ENCODE measurements around the gene AXIN2. TPM values are rescaled to one million over a fixed set of nuclear protein-coding genes. Genes with fewer than 3 reads are reported as not detected.

Gene AXIN2
- total RNA-seq, result 0.17 and 0.27 TPM in 2 replicates

GRCh38 chr17:65561452-65562205 lies at the start of gene AXIN2:
TSS of gene AXIN2 (minus strand) at chr17:65561648. CDS start at chr17:65558620, 3,028 bp downstream.
- CTCF ChIA-PET, result no interaction called here
- Mint-ChIP-seq H3K4me1 (peaks cover 12% of the 10 kb centered on the region), H3K27me3 (peaks cover 21% of the 10 kb centered on the region), H3K9me3 (no peaks in the 10 kb centered on the region), H3K4me3 (peak within 1 kb of the TSS; percentile 82), H3K36me3 (ENCODE audit: low read depth) (no peaks in the 10 kb centered on the region), H3K27ac (no peak within 1 kb of the TSS)
- ATAC-seq (ENCODE audit: low read depth) (peak; percentile 93), DNase-seq (peak; percentile 64)
- intact Hi-C loops (cut with micrococcal nuclease), result loop anchor here (2.0 kb wide), 2 partner anchors 631 to 741 kb away; partner anchors contain the start of genes CEP112 and PRKCA
- POLR2A ChIA-PET, result no interaction called here
- TF ChIP-seq CTCF (IDR thresholded peaks at IDR 0.05), result no peak

GRCh38 chr17:65609749-65610148 lies 48.3 kb upstream of the AXIN2 start:
- POLR2A ChIA-PET, result no interaction called here
- intact Hi-C loops (cut with micrococcal nuclease), result no loop called here
- CTCF ChIA-PET, result no interaction called here
- Mint-ChIP-seq H3K27me3 (no peaks in the 10 kb centered on the region), H3K4me3 (no peak overlapping the region), H3K27ac (no peak overlapping the region), H3K4me1 (no peaks in the 10 kb centered on the region), H3K36me3 (ENCODE audit: low read depth) (no peaks in the 10 kb centered on the region), H3K9me3 (no peaks in the 10 kb centered on the region)
- no peak for TF ChIP-seq CTCF (IDR thresholded peaks at IDR 0.05)
- no peak for DNase-seq
- no peak for ATAC-seq (ENCODE audit: low read depth)

GRCh38 chr17:65609286-65609685 lies 47.8 kb upstream of the AXIN2 start:
- Mint-ChIP-seq H3K36me3 (ENCODE audit: low read depth) (no peaks in the 10 kb centered on the region), H3K27ac (no peak overlapping the region), H3K4me1 (no peaks in the 10 kb centered on the region), H3K27me3 (no peaks in the 10 kb centered on the region), H3K9me3 (no peaks in the 10 kb centered on the region), H3K4me3 (no peak overlapping the region)
- no peak for TF ChIP-seq CTCF (IDR thresholded peaks at IDR 0.05)
- DNase-seq (no peak), ATAC-seq (ENCODE audit: low read depth) (no peak)
- intact Hi-C loops (cut with micrococcal nuclease), result no loop called here
- ChIA-PET CTCF (no interaction called here), POLR2A (no interaction called here)

GRCh38 chr17:65604070-65604469 lies 42.6 kb upstream of the AXIN2 start:
- ChIA-PET POLR2A (no interaction called here), CTCF (no interaction called here)
- no peak overlapping the region for H3K4me3 Mint-ChIP-seq
- no peaks in the 10 kb centered on the region for H3K36me3 Mint-ChIP-seq (ENCODE audit: low read depth)
- no peak for TF ChIP-seq CTCF (IDR thresholded peaks at IDR 0.05)
- ATAC-seq (ENCODE audit: low read depth) (no peak), DNase-seq (no peak)
- H3K27ac Mint-ChIP-seq, result no peak overlapping the region
- no peaks in the 10 kb centered on the region for H3K9me3 Mint-ChIP-seq
- H3K4me1 Mint-ChIP-seq, result no peaks in the 10 kb centered on the region
- peaks cover 4% of the 10 kb centered on the region for H3K27me3 Mint-ChIP-seq
- intact Hi-C loops (cut with micrococcal nuclease), result no loop called here

- ChIA-PET CTCF (no interaction called here), POLR2A (no interaction called here)
- intact Hi-C loops (cut with micrococcal nuclease), result no loop called here
- peaks cover 4% of the 10 kb centered on the region for H3K27me3 Mint-ChIP-seq
- DNase-seq (no peak), ATAC-seq (ENCODE audit: low read depth) (no peak)
- H3K36me3 Mint-ChIP-seq (ENCODE audit: low read depth), result no peaks in the 10 kb centered on the region
- no peaks in the 10 kb centered on the region for H3K4me1 Mint-ChIP-seq
- no peak overlapping the region for H3K27ac Mint-ChIP-seq
- no peak for TF ChIP-seq CTCF (IDR thresholded peaks at IDR 0.05)
- no peak overlapping the region for H3K4me3 Mint-ChIP-seq
- no peaks in the 10 kb centered on the region for H3K9me3 Mint-ChIP-seq
Measured at GRCh38 chr17:65601881-65602280, 40.4 kb upstream of the AXIN2 start.
